ELR (cell line): ENCODE measurements around the gene PPP2R5E.
"Not testable (repeated sequence)": the region's sequence is repeated elsewhere in the genome, so short reads cannot be mapped to it uniquely, and the experiment has no call there.

Experiments used
- DNase-seq: peaks from one replicate; pipeline ENCODE4 v3.0.0-alpha.2; 2015; ENCODE audit warnings: low read depth

Gene PPP2R5E

DNA sequence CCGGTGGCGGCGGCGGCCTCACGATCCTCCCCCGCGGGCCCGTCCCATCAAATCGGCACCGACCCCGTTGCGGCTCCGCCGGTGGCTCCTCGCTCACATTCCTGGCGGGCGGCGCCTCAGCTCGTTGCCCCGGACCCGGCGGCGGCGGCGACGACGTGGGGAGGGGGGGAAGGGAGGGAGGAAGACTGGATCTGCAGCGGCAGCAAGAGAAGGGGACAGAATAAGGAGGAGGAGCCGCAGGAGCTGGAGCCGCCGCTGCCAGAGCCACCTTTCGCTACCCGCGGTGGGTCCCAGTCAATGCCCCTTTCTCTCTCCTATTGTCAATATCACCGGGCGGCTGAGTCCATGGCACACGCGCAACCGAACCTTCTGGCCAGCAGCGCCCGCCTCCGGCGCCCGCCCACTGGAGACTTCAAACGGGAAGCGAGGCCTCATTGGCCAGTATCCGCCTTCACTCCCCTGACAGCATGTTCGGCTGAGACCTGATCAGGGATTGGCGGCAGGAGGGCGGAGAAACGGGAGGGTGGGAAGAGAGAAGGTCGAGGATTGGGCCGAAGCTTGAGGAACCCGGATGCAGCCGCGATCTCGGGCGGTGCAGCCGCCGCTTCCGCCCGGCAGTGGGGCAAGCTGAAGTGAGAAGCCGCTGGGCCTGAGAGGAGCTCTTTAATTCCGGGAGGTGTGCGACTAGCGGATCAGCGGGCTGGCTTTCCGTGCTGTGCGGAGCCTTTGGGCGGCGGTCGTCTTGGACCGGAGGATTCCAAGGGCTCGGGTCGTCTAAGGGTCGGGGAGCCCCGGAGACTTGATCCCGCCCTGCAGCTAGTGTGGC, at the start of gene PPP2R5E:
Gene PPP2R5E, minus strand, starts transcription at position 378 of the 826 bp plus-strand sequence. CDS start 3,692 bp downstream, outside the sequence.
- peak; percentile 99 for DNase-seq

DNA sequence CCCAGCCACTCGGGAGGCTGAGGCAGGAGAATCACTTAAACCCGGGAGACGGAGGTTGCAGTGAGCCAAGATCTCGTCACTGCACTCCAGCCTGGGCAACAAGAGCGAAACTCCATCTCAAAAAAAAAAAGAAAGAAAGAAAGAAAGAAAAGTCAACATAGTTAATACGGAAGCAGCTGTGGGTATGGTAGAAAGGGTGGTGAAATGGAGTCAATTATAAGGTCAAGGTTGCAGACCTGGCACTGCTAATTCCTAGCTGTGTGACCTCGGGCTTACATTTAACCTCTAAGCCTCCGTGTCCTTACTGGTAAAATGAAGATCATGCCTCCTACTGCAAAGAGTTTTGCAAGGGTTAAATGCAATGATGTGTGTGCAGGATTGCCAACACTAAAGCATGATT, 39.9 kb upstream of the PPP2R5E start:
- not testable (repeated sequence) for DNase-seq

DNA sequence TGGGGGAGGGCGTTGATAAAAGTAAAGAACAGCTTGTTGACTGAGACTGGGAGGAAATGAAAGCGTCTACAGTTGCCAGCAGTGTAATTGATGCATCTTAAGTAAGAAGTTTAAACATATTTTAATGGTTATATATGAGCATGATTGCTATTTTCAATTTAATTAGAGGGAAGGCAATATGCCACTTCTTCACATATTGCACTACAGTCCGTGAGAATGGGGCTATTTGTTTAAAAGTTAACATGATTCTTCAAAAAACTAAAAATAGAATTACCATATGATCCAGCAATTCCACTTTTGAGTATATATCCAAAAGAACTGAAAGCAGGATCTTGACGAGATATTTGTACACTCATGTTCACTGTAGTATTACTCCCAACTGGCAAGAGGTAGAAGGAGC, 38.3 kb upstream of the PPP2R5E start:
- no peak for DNase-seq

DNA sequence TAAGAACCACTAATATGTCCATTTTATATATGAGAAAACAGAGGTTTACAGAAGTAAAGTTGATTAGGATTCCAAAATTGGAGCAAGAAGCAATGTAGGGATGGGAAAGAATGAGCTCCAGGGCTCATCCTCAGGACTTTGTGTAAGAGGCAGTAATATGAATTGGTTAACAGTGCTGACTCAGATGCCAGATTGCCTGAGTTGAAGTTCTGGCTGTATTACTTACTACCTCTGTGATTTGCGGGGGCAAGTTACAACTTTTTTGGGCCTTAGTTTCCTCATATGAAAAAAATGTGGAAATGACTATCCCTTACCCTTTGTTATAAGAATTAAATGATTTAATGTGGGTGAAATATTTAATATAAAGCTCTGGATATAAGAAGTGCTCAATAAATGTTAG, 35.1 kb upstream of the PPP2R5E start:
- DNase-seq, result no peak

DNA sequence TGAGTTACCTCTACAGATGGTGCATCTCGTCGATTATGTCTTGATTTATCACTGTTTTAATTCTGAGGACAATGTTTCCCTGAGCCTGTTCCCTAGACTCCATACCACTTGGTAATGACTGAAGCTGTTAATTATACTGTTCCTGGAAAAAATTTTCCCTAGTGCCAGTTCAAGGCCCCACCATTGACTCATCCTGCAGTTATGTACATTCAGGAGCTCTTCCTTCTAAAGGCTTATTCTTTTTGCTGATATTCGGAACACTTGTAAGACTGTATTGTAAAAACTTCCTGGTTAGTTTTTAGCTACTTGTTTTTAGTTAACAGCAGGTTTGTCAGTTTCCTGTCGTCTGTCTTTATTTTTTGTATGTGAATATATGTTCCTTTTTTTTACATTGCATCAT, 30.4 kb upstream of the PPP2R5E start:
- peak; percentile 45 for DNase-seq

DNA sequence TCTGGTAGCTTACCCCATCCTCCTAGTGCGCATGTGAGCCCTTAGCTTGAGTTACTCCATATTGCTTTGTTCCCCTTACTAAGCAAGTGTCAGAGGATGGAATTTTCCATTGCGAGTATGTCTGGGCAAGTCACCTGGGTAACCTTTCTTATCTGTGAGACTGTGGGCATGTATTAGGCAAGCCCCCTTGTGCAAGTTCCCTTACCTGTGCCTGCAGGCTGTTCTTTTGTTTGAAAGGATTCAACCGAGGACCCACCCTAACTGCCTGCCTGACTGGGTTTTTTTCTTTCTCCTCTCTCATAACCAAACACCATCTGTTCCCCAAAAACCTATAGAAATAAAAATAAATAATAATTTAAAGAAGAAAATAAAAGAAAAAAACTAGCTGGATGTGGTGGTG, 22.3 kb upstream of the PPP2R5E start:
- no peak for DNase-seq

DNA sequence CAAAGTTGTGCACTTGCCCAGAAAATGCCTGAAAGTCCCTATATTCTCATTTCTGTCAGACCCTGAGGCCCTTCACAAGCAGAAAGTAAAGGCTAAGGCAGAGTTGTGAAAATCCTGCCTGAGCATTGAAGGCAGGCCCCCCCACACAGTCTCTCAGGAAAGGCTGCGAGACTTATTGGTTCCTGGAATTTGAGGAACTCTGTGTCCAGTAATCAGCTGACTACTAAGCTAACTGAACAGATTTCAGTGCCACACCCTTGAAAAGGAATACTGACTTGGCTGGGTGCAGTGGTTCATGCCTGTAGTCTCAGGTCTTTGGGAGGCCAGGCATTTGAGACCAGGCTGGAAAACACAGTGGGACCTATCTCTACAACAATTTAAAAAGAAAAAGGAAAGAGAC, 21.1 kb upstream of the PPP2R5E start:
- no peak for DNase-seq

DNA sequence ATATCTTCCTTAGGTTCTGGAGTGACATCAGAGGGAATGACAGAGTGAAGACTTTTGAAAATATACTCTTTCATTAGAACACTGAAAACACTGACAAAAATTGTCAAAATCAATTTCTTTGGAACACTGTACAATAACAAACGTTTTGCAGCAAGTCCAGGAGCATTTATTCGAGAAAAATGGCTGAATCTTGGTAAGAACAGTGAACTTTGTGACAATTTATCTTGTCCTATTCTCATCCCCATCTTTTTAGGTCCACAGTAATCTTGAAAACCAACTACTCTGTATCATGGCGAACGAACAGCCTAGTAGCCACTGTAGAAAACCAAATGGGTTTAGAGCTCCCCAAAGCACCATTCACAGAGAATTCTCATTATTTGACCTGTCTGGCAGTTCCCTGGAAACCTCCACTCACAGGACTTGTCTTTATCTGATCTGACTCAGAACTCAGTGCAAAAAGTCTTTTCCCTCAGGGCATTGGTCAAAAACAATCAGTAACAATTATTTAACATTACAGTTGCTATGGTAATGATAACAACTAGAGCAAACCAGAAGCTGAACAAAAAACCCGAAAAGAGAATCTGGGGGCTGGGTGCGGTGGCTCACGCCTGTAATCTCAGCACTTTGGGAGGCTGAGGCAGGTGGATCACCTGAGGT, 20.3 kb upstream of the PPP2R5E start:
- DNase-seq, result peak; percentile 62

DNA sequence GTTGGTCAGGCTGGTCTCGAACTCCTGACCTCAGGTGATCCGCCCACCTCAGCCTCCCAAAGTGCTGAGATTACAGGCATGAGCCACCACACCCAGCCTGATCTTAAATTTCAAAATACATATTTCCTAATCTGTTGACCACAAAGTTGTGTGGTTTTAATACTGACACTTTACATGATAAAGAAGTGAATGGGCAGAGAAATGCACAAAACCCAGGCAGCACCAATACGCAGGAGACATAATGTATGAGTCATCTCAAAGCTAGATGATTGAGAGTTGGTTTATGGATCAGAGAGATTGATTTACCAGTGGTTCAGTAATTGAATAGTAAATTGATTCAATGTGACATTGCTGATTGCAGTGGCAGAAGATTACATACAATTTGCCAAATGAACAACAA, 19.2 kb upstream of the PPP2R5E start:
- no peak for DNase-seq

DNA sequence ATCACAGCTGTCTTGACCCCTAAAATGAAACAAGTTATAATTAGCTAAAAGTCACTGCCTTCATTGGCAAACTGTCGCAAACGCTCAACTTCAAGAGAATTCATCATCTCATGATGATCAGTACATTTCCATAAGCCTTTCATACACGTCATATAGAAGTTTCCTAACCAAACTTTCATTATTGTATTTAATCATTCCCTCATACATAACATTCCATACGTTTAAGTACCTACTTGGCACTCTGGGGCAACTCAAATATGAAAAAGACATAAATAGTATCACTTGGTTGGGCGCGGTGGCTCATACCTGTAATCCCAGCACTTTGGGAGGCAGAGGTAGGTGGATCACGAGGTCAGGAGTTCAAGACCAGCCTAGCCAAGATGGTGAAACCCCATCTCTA, 12.4 kb upstream of the PPP2R5E start:
- no peak for DNase-seq

DNA sequence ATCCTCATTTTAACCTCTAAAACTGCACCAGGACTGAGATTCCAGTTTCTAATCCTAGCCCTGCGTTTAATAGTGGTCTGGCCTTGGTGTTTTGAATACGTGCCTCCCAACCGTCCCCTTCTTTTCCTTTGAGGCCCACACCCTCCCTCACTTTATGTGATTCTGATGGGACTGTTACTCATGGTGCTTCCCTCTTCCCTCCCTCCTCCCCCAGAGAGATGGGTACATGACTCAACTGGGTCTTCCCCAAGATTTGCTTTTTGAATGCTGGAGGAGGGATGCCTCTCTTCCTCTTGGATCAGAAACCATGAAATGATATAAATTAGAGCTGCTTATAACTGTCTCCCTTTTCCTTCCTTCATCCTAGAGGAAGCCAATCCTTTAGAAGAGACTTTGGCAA, 8.2 kb upstream of the PPP2R5E start:
- peak; percentile 64 for DNase-seq

DNA sequence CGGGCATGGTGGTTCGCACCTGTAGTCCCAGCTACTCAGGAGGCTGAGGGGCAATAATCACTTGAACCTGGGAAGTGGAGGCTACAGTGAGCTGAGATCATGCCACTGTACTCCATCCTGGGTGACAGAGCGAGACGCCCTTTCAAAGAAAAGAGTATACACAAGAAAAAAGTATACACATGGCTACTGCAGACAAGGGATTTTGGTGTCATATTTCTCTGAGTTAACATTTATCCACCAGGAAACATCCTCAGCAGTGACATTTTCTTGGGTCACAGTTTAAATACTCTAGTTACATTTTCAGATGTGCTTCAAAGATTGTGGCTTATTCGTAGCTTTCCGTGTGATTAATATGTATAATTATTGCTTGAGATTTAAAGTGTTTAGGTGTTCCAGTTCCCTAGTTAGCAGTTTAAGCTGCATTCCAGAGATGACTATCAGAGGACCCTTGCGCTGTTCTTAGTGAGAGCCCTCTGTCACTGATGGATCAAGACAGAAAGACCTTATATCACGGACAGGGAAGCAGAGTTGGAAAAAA, 4.7 kb upstream of the PPP2R5E start:
- DNase-seq, result no peak

DNA sequence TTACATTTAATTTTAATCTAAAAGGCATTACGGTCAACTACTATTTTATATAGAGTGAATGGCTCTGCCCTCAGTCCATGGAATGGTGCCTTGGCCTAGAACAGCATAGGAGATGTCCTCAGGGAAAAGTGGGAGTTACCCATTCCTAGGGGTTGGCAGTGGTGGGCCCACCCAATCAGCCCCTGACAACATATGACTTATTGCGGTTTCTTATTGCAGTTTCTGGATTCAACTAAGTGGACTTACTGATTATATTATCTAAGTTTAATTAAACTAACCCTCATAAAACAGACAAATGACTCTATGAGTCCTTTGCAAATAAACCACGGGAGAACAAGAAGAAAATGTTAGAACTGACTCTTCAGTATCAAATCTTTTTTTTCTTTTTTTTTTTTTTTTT, 2.3 kb upstream of the PPP2R5E start:
- DNase-seq, result no peak

DNA sequence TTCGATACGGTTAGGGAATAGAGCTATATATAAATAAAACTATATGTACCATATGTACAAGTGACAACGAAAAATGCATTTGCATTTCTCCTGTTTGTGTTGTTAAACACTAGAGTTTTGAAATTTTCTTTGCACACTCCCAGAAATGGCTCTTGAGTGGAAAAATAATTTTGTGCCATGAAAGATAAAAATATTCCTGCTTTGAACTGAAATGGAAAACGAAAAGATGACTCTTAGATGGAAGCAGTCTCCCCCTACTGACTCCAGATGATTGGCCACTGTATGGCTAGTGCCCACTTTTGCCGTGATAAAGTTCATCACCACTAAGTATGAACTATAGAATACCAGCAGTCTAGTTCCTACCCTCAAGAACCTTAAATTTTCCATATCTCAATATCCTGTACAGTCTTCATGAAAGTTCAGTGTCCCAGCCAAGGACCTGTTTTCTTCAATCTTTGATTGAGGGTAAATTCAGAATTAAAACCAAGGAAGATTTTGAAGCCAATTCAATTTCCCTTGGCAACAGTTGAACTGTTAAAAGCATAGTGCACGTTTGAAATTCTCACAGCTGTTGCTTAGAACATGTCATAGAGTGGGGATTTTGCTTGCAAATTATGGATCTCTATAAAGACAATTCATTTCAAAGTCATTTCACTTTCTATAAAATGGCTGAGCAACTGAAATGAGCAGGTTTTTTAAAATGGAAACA, 1.6 kb upstream of the PPP2R5E start:
- peak; percentile 55 for DNase-seq

DNA sequence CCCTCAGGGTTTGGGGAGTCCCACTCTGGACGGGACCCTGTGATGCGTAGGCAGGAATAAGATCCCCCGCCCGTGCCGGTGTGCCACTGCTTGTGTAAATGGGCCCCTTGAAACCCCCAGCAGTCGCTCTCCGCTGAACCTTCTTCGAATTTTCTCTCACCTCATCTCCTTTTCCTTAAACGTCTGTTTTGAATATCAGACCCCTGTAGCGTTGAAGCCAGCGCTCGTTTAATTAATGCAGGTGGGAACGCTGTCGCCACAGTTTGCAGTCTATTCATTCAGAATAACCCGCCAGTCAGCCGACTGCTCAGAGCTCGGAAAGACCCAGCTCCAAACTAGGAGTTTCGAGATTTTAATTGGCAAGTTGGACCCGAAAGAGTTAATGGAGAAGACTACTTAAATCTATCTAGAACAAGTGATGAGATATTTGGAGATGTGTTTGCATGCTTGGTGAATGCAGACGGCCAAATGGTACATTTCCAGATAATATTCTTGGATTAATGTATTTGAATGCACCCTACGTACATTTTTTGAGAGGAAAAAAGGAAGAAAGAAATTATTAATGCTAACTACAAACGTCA, 739 bp upstream of the PPP2R5E start:
- no peak for DNase-seq

DNA sequence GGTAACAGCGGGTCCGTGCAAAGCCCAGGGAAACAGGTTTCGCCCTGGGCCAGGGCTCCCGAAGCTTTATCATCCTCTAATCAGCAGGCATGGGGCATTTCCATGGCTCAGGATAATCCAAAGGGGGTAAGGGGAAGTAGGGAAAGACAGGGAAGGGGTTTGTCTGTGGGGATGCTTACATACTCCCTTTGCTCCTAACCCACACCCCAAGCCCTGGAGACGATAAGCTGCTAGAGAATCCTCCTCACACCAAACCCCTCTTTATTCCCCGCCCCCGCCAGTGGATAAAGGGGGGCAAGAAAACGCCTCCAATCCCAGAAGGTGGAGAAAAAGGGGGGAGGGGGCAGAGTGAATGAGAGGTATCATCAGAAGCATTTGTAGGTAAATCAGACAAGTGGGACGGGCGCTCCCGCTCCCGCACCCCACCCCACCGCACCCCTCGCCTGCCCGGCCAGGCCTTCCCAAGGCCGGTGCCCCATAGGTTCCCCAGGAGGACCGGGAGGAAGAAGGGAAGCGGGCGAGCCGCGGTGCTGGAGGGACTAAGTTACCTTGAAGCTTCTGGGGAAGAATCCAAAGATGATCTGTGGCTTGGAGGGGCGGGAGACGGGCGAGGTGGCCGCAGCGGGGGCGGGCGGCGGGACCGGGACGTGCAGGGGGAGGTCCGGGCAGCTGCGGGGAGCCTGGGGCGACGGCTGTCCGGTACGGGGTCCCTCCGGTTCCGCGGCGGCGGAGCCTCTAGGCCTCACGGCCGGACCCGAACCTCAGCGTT, 762 bp downstream of the PPP2R5E start:
- DNase-seq, result peak; percentile 49

DNA sequence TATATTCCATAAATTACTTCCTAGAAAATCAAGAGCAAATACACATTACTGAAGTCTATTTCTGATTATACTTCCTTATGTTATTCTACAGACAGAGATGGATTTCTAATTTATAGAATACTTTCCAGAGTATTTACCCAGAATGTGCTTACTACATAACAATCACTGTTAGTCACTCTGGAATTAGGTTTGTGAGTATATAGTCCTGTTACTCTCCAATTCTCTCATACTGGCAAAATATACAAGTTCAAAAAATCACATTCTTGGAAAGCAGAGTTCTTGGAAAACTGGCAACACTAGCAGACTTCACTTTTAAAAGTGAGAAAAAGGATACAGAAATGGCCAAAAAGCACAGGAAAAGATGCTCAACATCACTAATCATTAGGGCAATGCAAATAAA, 7.3 kb downstream of the PPP2R5E start:
- no peak for DNase-seq

DNA sequence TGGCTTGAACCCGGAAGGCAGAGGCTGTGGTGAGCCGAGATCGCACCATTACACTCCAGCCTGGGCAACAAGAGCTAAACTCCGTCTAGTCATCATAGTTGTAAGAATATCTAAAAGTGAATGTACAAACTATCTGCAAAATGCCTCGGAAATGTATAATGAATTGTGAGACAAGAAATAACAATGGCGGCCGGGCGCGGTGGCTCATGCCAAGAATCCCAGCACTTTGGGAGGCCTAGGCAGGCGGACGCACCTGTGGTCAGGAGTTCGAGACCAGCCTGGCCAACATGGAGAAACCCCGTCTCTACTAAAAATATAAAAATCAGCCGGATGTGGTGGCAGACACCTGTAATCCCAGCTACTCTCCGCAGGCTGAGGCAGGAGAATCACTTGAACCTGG, 9.7 kb downstream of the PPP2R5E start:
- no peak for DNase-seq

DNA sequence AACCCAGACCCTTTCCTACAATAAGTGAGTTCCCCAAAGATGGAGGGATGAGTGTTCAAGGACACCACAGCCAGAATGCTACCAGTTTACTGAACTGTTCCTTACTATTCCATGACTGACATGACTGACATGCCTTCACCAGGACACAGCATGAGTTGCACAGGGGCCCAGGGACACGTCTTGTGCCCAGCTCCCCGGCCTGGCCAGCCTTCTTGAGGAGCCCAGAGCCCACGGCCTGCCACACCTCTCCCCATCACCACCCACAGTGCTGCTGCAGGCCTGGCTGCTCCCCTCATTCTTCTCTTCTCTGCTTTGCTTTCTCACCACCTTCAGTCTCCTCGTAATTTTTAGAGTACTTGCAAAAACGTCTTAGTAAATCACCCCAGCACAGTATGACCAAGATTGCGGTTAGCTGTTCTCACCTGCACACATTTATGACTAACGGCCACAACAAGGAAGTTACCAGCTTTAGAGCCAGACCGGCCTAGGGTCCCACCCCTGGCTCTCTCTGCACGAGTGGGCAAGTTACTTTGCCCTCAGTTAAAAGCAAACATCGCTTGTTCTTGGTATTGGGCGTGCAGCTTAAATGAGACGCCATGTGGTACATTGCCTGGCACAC, 18.5 kb downstream of the PPP2R5E start:
- no peak for DNase-seq

DNA sequence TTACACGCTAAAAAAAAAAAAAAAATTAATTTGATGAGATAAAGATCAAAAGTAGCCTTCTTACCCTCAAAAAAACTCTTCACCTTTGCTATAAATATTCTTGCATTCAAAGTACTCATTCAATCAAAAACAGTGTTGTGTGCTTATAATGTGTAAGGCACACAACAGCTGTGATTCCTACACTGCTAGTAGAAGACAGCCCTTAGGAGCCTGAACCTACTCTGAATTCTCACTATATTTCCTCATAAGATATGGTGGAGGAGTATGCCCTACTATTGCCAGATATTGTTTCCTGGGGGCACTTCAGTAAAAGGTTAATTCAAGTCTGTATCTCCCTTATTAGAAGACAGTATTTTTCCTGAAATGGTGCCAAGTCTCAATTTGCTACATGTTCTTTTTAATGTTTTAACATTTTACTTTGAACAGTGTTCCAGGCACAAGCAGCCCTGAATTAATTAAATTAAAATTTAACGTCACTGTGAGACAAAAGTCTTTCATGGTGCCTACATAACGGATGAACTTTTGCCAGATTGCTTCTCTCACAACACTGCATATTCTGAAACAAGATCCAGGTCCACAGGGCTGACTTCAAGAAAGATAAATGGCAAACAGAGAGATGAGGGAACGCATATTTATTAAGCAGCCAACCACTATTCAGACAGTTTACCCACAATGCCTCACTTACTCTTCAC, 19.3 kb downstream of the PPP2R5E start:
- DNase-seq, result no peak

DNA sequence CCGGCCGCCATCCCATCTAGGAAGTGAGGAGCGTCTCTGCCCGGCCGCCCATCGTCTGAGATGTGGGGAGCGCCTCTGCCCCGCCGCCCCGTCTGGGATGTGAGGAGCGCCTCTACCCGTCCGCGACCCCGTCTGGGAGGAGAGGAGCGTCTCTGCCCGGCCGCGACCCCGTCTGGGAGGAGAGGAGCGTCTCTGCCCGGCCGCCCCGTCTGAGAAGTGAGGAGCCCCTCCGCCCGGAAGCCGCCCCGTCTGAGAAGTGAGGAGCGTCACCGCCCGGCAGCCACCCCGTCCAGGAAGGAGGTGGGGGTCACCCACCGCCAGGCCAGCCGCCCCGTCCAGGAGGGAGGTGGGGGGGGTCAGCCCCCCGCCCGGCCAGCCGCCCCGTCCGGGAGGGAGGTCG, 20.7 kb downstream of the PPP2R5E start:
- not testable (repeated sequence) for DNase-seq
